ENCODE data around the gene CCT2. TPM values are rescaled to one million over a fixed set of nuclear protein-coding genes. Genes with fewer than 3 reads are reported as not detected.

The CCT2 gene
- total RNA-seq, 2 donors from 2014 or later, result 104 to 223 TPM

DNA sequence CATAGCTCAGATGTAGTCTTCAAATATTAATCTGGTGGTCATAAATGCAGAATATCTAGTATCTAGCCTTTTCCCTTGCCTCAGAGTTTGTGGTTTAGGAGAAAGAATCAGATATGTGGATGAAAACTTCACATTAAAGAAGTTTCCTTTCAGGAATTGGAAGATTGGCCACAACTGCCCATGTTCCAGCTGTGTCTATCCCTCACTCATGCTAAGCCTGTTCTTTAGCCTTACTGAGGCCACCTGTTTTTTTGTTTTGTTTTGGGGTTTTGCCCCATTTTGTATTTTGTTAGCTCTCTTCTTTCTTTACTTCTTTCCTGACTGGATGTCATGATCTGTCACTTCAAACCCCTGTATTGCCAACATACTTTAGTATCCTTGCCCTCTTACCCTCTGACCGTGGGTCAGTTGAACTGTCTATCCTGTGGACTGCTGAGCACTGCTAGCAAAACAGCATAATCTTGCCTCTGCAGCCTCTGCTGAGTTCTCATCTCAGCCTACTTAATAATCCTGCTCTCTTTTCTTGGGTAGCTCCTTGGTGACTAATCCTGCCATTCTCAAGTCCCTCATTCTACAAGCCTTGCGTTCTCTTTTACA lies 22.0 kb upstream of the CCT2 start:
- no peaks in the 10 kb centered on the region for H3K4me1 ChIP-seq
- no peaks in the 10 kb centered on the region for H3K27me3 ChIP-seq
- H3K4me3 ChIP-seq, result no peak overlapping the region
- peaks cover 3% of the 10 kb centered on the region for H3K36me3 ChIP-seq
- H3K9ac ChIP-seq (ENCODE audit: low read depth in 2 of 2, low read length in 2 of 2), result no peak overlapping the region
- H3K9me3 ChIP-seq, result no peaks in the 10 kb centered on the region
- no peak overlapping the region for H3K27ac ChIP-seq
- no peak for DNase-seq
- TF ChIP-seq, protein P1, sequence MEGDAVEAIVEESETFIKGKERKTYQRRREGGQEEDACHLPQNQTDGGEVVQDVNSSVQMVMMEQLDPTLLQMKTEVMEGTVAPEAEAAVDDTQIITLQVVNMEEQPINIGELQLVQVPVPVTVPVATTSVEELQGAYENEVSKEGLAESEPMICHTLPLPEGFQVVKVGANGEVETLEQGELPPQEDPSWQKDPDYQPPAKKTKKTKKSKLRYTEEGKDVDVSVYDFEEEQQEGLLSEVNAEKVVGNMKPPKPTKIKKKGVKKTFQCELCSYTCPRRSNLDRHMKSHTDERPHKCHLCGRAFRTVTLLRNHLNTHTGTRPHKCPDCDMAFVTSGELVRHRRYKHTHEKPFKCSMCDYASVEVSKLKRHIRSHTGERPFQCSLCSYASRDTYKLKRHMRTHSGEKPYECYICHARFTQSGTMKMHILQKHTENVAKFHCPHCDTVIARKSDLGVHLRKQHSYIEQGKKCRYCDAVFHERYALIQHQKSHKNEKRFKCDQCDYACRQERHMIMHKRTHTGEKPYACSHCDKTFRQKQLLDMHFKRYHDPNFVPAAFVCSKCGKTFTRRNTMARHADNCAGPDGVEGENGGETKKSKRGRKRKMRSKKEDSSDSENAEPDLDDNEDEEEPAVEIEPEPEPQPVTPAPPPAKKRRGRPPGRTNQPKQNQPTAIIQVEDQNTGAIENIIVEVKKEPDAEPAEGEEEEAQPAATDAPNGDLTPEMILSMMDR (IDR thresholded peaks at IDR 0.05), result no peak
- intact Hi-C loops (cut with DNase I), result no loop called here

GRCh38 chr12:69566603-69567002 lies 18.7 kb upstream of the CCT2 start:
- Histone ChIP-seq H3K36me3 (peaks cover 3% of the 10 kb centered on the region), H3K9ac (ENCODE audit: low read depth in 2 of 2, low read length in 2 of 2) (no peak overlapping the region), H3K27ac (no peak overlapping the region), H3K4me1 (no peaks in the 10 kb centered on the region), H3K27me3 (no peaks in the 10 kb centered on the region), H3K9me3 (no peaks in the 10 kb centered on the region), H3K4me3 (no peak overlapping the region)
- TF ChIP-seq, protein P1 (IDR thresholded peaks at IDR 0.05), result no peak
- DNase-seq, result no peak
- intact Hi-C loops (cut with DNase I), result no loop called here

DNA sequence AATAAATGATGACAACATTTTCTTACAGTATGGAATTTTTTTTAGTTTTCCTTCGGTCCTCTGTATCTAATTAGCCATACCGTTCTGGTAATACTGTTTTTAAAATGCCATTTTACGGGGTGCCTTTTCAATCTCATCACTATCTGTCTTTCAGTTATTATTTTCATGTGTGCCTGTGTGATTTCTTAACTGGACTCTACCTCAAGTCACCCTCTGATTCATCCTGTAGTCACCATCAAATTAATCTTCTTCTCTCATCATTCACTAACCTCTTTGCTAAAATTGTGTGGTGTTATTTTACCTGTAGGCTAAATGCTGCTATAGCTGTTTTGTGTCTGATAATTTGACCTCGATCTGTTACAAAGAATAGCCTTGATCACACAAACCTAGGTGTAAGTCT lies 16.0 kb upstream of the CCT2 start:
- H3K27ac ChIP-seq, result no peak overlapping the region
- H3K36me3 ChIP-seq, result peaks cover 9% of the 10 kb centered on the region
- no peaks in the 10 kb centered on the region for H3K4me1 ChIP-seq

DNA sequence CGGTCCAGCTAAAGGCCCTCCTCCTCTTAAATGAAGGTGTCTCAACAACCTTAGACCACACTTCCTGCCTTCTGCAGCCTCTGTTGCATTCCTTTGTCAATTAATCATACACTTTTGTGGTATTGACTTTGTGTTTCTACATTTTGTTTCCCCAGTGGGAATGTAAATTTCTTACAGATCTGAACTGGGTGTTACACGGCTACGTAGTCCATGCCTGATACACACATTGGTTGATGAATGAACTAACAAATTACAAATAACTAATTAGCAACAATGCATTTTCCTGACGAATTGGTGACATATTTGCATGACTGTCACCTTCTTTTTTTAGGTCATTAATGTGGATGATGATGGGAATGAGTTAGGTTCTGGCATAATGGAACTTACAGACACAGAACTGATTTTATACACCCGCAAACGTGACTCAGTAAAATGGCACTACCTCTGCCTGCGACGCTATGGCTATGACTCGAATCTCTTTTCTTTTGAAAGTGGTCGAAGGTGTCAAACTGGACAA lies 15.2 kb upstream of the CCT2 start:
- no peaks in the 10 kb centered on the region for H3K4me1 ChIP-seq
- H3K36me3 ChIP-seq, result peaks cover 9% of the 10 kb centered on the region
- no peak overlapping the region for H3K27ac ChIP-seq
- TF ChIP-seq, protein P1 (IDR thresholded peaks at IDR 0.05), result no peak
- H3K27me3 ChIP-seq, result no peaks in the 10 kb centered on the region
- H3K9me3 ChIP-seq, result no peaks in the 10 kb centered on the region
- H3K9ac ChIP-seq (ENCODE audit: low read depth in 2 of 2, low read length in 2 of 2), result no peak overlapping the region
- no peak overlapping the region for H3K4me3 ChIP-seq
- DNase-seq, result no peak
- intact Hi-C loops (cut with DNase I), result loop anchor here (5.0 kb wide), 3 partner anchors 98 to 278 kb away; partner anchors contain the start of gene FRS2

More for the DNA sequence above, 16.0 kb upstream of the CCT2 start:
- intact Hi-C loops (cut with DNase I), result no loop called here
- H3K27me3 ChIP-seq, result no peaks in the 10 kb centered on the region
- no peak overlapping the region for H3K9ac ChIP-seq (ENCODE audit: low read depth in 2 of 2, low read length in 2 of 2)
- no peaks in the 10 kb centered on the region for H3K9me3 ChIP-seq
- TF ChIP-seq, protein P1 (IDR thresholded peaks at IDR 0.05), result no peak
- H3K4me3 ChIP-seq, result no peak overlapping the region
- DNase-seq, result no peak

- peak; percentile 58 for DNase-seq
- no peak overlapping the region for H3K27ac ChIP-seq
- TF ChIP-seq, protein P1 (IDR thresholded peaks at IDR 0.05), result peak; percentile 82
- intact Hi-C loops (cut with DNase I), result loop anchor here (5.0 kb wide), 3 partner anchors 98 to 278 kb away; partner anchors contain the start of gene FRS2
- H3K4me1 ChIP-seq, result no peaks in the 10 kb centered on the region
- no peak overlapping the region for H3K4me3 ChIP-seq
- H3K27me3 ChIP-seq, result no peaks in the 10 kb centered on the region
- no peaks in the 10 kb centered on the region for H3K9me3 ChIP-seq
- H3K36me3 ChIP-seq, result peaks cover 9% of the 10 kb centered on the region
- H3K9ac ChIP-seq (ENCODE audit: low read depth in 2 of 2, low read length in 2 of 2), result no peak overlapping the region
Observed at GRCh38 chr12:69570545-69571399, 14.5 kb upstream of the CCT2 start.
